T-cell (primary cell): ENCODE results near the gene A1BG. TPM values are rescaled to one million over a fixed set of nuclear protein-coding genes. Genes with fewer than 3 reads are reported as not detected.

Experiments
- ATAC-seq, 4 experiments: fragments of 200-7000 bp in 3 of 4; fragments of 150-1000 bp in 1 of 4; cut with Tn5 transposase; replicated peaks in 1 of 4; 1 replicate in 3 of 4; 2 replicates in 1 of 4; pipeline ENCODE4 v1.10.0; 2021; ENCODE audit warnings: moderate library complexity in 3 of 4, mild to moderate bottlenecking in 2 of 4, moderate number of reproducible peaks in 1 of 4
- CTCF ChIA-PET, 2 donors: fragments of 300-600 bp; sonication (Branson Sonifier 250); formaldehyde crosslinking; loops; one replicate each; lab custom pipeline; 2022; ENCODE audit warnings: antibody characterized with exemption in 2 of 2; lab: Charles Lee
- POLR2A ChIA-PET, 2 donors: fragments of 300-600 bp; sonication (Branson Sonifier 250); formaldehyde crosslinking; loops; one replicate each; lab custom pipeline; 2022; ENCODE audit warnings: antibody characterized with exemption in 2 of 2; lab: Charles Lee
- DNase-seq, 35 experiments: peaks; one replicate each; pipeline versions ENCODE4 v3.0.0 to v3.0.0-alpha.2; 2013 to 2023
- H3K27ac ChIP-seq: one replicate; pipeline ENCODE4 v1.5.1; 2013; ENCODE audit warnings: low read length
- H3K27me3 ChIP-seq, 2 experiments: replicated peaks in 1 of 2; 1 replicate in 1 of 2; 2 replicates in 1 of 2; pipeline versions ENCODE4 v1.6.1 to v1.7.0; 2013; ENCODE audit warnings: low read length in 1 of 2, mixed read lengths in 1 of 2; ENCODE audit not compliant: control insufficient read depth in 2 of 2, insufficient read depth in 2 of 2; ENCODE audit errors: extremely low read depth in 1 of 2
- H3K36me3 ChIP-seq, 2 donors: 1 replicate in 1 of 2; 2 replicates in 1 of 2; pipeline versions ENCODE4 v1.6.1 to v1.7.0; 2013; ENCODE audit warnings: low read length in 1 of 2; ENCODE audit not compliant: control insufficient read depth in 2 of 2, insufficient read depth in 1 of 2; ENCODE audit errors: extremely low read depth in 1 of 2
- H3K4me1 ChIP-seq, 2 experiments: 1 replicate in 1 of 2; 2 replicates in 1 of 2; pipeline versions ENCODE4 v1.6.1 to v1.7.0; 2013; ENCODE audit warnings: low read length in 2 of 2, mixed read lengths in 1 of 2; ENCODE audit not compliant: insufficient read depth in 2 of 2, control insufficient read depth in 1 of 2; ENCODE audit errors: extremely low read depth in 1 of 2
- H3K4me3 ChIP-seq, 2 donors: 1 replicate in 1 of 2; 2 replicates in 1 of 2; pipeline versions ENCODE4 v1.5.1 to v1.7.0; 2013; ENCODE audit warnings: mild to moderate bottlenecking in 2 of 2, low read length in 1 of 2, moderate library complexity in 1 of 2; ENCODE audit not compliant: control insufficient read depth in 1 of 2; ENCODE audit errors: extremely low read depth in 1 of 2
- H3K9me3 ChIP-seq: 2 replicates; pipeline ENCODE4 v1.7.0; 2013
- H3K27ac Mint-ChIP-seq, 2 donors: one replicate each; pipeline ENCODE4 v1.8.0; 2020 to 2021; ENCODE audit warnings: mild to moderate bottlenecking in 2 of 2, mixed read lengths in 2 of 2
- H3K27me3 Mint-ChIP-seq, 2 donors: one replicate each; pipeline ENCODE4 v1.8.0; 2021 to 2022; ENCODE audit warnings: mixed read lengths in 2 of 2
- H3K36me3 Mint-ChIP-seq: one replicate; pipeline ENCODE4 v1.8.0; 2021; ENCODE audit warnings: mixed read lengths
- H3K4me1 Mint-ChIP-seq, 3 donors: one replicate each; pipeline ENCODE4 v1.8.0; 2020 to 2022; ENCODE audit warnings: mixed read lengths in 3 of 3, mild to moderate bottlenecking in 1 of 3
- H3K4me3 Mint-ChIP-seq, 3 donors: one replicate each; pipeline ENCODE4 v1.8.0; 2020 to 2022; ENCODE audit warnings: mild to moderate bottlenecking in 3 of 3, mixed read lengths in 3 of 3, moderate library complexity in 3 of 3
- H3K9me3 Mint-ChIP-seq, 3 donors: one replicate each; pipeline ENCODE4 v1.8.0; 2020 to 2022; ENCODE audit warnings: mixed read lengths in 3 of 3
- WGBS: methylation state at CpG from one replicate; pipeline ENCODE4 v1.1.5; 2013; ENCODE audit warnings: missing lambda C conversion rate; ENCODE audit not compliant: insufficient coverage; 5-methylcytosine and 5-hydroxymethylcytosine counted together
- total RNA-seq, 35 experiments: library from RNA in 6 of 35; stranded (reverse) in 6 of 35; fragments of 120-200 nt in 1 of 35; gene quantifications; one replicate each; pipeline versions ENCODE4 v1.2.1 to v1.2.4 and lab custom pipeline; 2013 to 2026

The A1BG gene
- total RNA-seq, 5 donors from 2014 or later (not counting 1 experiment from before 2014, with no cell fraction given): 15.4 to 31.1 (median 19.3) TPM

DNA sequence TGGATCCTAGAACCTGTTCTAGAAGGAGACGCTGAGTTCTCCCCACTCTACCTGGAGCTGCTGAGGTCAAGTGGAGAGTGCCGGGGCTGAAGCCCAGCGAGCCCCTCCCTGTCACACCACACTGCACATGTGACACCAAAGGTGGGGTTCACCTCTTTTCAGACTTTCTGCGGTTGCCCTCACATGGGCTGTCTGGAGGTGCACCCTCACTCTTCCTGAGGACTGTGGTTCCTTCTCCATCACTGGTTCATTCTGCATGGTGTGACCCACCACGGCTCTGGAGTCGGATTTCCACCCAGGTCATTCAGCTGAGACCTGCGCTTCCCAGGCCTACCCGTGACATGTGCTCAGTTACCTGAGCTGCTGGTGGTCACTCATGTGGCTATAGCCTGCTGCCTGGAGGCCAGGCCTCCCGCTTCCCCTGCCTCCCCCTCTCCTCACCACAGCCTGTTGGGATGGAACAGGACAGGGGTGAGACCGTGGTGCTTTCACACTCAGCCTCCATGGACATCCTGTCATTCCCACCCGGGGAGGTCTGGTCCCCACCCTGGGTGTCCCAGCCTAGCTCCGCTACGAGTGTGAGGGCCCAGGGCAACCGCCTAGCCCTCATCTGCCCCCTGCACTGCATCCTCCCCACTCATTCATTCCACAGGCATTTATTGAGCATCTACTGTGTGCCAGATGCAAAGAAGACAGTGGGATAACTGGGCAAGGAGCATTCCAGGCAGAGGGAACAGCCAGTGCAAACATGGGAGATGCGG, 605 bp upstream of the A1BG start:
- no peak for ATAC-seq
- peaks cover 0 to 5% of the 10 kb centered on the region in 2 donors for H3K27me3 Mint-ChIP-seq
- CTCF ChIA-PET: no interaction called here

DNA sequence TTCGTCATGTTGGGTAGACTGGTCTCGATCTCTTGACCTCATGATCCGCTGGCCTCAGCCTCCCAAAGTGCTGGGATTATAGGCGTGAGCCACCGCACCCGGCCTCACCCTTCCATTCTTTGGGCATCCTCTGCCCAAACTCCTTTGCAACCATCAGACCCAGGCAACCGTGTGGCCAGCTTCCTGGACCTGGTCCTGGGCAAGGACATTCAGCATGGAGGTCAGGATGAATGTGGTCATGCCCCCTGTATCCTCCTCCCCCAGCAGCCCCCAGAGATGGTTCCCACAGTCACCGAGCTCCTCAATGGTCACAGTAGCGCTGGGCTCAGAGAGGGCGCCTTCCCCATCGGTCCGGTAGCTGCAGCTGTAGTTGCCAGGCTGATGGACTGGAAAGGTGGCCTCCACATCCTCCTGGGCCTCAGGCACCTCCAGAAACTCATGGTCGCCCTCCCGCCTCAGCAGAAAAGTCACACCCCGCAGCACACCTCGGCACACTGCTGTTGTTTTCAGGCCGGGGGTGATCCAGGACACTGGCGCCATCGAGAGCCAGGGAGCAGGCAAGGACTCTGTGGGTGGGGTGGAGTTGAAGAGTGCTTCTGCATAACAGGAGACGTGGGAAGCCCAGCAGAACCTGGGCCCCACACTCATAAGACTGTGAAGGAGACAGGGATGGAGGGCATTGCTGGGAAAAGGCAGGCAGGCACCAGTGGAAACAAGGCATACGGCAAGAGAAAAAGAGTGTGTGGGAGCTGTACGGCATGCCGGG, 1.1 kb downstream of the A1BG start:
- Histone ChIP-seq H3K27me3 (peaks cover 0 to 21% of the 10 kb centered on the region in 2 experiments), H3K36me3 (no peaks in the 10 kb centered on the region), H3K4me1 (peaks cover 9 to 31% of the 10 kb centered on the region in 2 experiments), H3K4me3 (no peak overlapping the region), H3K27ac (no peak overlapping the region), H3K9me3 (no peaks in the 10 kb centered on the region)
- Mint-ChIP-seq H3K9me3 (no peaks in the 10 kb centered on the region), H3K36me3 (no peaks in the 10 kb centered on the region), H3K27ac (no peak overlapping the region), H3K4me3 (no peak overlapping the region), H3K27me3 (peaks cover 0 to 7% of the 10 kb centered on the region in 2 donors), H3K4me1 (peaks cover 30 to 36% (median 32%) of the 10 kb centered on the region in 3 donors)
- ChIA-PET POLR2A (no interaction called here), CTCF (interaction anchor here in 1 of 2 donors (0.7 kb wide), 1 partner anchor 112 kb away, joined by 5 read pairs; no protein-coding TSS in a partner anchor)
- ATAC-seq (no peak), DNase-seq (no peak)
- WGBS: 89% methylated on average over 15 of the region's 23 CpGs

More for the DNA sequence above, 605 bp upstream of the A1BG start:
- no peak overlapping the region for H3K4me3 ChIP-seq
- Mint-ChIP-seq H3K36me3 (no peaks in the 10 kb centered on the region), H3K9me3 (no peaks in the 10 kb centered on the region), H3K4me3 (no peak overlapping the region), H3K4me1 (peaks cover 18 to 32% (median 22%) of the 10 kb centered on the region in 3 donors), H3K27ac (no peak overlapping the region)
- 92% methylated on average over 10 of the region's 15 CpGs for WGBS
- POLR2A ChIA-PET: no interaction called here
- H3K36me3 ChIP-seq: no peaks in the 10 kb centered on the region
- no peak for DNase-seq
- H3K27ac ChIP-seq: no peak overlapping the region
- H3K4me1 ChIP-seq: peaks cover 4 to 36% of the 10 kb centered on the region in 2 experiments
- peaks cover 0 to 34% of the 10 kb centered on the region in 2 experiments for H3K27me3 ChIP-seq
- no peaks in the 10 kb centered on the region for H3K9me3 ChIP-seq

DNA sequence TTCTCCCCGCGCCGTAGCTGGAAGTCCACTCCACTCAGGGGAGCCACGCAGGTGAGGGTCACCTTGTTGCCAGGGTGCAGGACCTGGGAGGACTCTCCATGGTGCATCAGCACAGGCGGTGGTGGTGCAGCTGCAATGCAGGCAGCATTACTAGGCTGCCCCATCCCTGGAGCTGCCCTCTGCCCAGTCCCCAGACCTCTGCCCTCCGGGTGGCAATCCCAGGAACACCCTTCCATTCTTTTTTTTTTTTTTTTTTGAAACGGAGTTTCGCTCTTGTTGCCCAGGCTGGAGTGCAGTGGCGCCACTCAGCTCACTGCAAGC, 1.8 kb downstream of the A1BG start:
- DNase-seq: no peak
- H3K9me3 Mint-ChIP-seq: no peaks in the 10 kb centered on the region
- no peak overlapping the region for H3K27ac ChIP-seq
- H3K4me1 Mint-ChIP-seq: peaks cover 34 to 36% (median 35%) of the 10 kb centered on the region in 3 donors
- peaks cover 0 to 23% of the 10 kb centered on the region in 2 experiments for H3K27me3 ChIP-seq
- H3K36me3 ChIP-seq: no peaks in the 10 kb centered on the region
- ChIA-PET POLR2A (no interaction called here), CTCF (interaction anchor here in 1 of 2 donors (0.7 kb wide), 1 partner anchor 111 kb away, joined by 5 read pairs; no protein-coding TSS in a partner anchor)
- H3K27ac Mint-ChIP-seq: no peak overlapping the region
- no peak overlapping the region for H3K4me3 Mint-ChIP-seq
- no peaks in the 10 kb centered on the region for H3K9me3 ChIP-seq
- no peak for ATAC-seq
- no peak overlapping the region for H3K4me3 ChIP-seq
- H3K4me1 ChIP-seq: peaks cover 9 to 31% of the 10 kb centered on the region in 2 experiments
- peaks cover 0 to 7% of the 10 kb centered on the region in 2 donors for H3K27me3 Mint-ChIP-seq
- 98% methylated on average over 7 of the region's 9 CpGs for WGBS
- no peaks in the 10 kb centered on the region for H3K36me3 Mint-ChIP-seq

DNA sequence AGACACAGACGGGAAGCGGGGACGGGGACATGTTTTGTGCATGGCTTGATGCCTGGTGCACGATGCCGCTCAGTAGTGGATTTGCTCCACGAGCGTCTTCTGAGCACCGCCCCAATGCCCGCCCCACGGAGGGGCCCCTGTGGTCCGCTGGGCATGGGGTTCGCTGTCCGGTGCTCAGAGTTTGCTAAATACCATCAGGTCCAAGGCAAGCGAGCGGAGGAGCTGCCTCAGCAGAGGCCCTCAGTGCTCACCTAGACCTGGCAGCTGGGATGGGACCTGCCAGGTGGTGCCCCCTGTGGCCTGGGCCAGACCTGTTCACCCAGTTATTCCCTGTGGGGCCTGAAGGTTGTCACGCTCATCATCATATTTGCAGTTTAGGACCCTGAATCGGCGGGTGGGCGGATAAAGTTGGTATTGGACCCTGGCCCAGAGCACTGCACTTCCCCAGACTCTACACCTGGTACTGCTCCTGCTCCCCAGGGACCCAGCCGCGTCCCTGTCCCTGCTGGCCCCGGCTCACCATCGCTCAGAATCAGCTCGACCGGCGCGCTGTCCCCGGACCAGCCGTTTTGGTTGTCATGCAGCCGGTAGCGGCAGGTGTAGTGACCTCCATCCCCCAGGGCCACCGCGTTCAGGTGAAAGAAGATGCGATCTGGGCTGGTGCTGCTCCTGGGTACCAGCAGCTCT, 2.3 kb downstream of the A1BG start:
- peaks cover 33 to 36% (median 34%) of the 10 kb centered on the region in 3 donors for H3K4me1 Mint-ChIP-seq
- Histone ChIP-seq H3K4me3 (no peak overlapping the region), H3K9me3 (no peaks in the 10 kb centered on the region), H3K36me3 (no peaks in the 10 kb centered on the region), H3K27me3 (peaks cover 0 to 25% of the 10 kb centered on the region in 2 experiments), H3K4me1 (peaks cover 9 to 28% of the 10 kb centered on the region in 2 experiments), H3K27ac (no peak overlapping the region)
- ATAC-seq (no peak), DNase-seq (no peak)
- WGBS: 92% methylated on average over 29 of the region's 34 CpGs
- H3K27ac Mint-ChIP-seq: no peak overlapping the region
- H3K27me3 Mint-ChIP-seq: peaks cover 0 to 7% of the 10 kb centered on the region in 2 donors
- no peaks in the 10 kb centered on the region for H3K36me3 Mint-ChIP-seq
- no peaks in the 10 kb centered on the region for H3K9me3 Mint-ChIP-seq
- CTCF ChIA-PET: no interaction called here
- H3K4me3 Mint-ChIP-seq: no peak overlapping the region
- POLR2A ChIA-PET: no interaction called here

DNA sequence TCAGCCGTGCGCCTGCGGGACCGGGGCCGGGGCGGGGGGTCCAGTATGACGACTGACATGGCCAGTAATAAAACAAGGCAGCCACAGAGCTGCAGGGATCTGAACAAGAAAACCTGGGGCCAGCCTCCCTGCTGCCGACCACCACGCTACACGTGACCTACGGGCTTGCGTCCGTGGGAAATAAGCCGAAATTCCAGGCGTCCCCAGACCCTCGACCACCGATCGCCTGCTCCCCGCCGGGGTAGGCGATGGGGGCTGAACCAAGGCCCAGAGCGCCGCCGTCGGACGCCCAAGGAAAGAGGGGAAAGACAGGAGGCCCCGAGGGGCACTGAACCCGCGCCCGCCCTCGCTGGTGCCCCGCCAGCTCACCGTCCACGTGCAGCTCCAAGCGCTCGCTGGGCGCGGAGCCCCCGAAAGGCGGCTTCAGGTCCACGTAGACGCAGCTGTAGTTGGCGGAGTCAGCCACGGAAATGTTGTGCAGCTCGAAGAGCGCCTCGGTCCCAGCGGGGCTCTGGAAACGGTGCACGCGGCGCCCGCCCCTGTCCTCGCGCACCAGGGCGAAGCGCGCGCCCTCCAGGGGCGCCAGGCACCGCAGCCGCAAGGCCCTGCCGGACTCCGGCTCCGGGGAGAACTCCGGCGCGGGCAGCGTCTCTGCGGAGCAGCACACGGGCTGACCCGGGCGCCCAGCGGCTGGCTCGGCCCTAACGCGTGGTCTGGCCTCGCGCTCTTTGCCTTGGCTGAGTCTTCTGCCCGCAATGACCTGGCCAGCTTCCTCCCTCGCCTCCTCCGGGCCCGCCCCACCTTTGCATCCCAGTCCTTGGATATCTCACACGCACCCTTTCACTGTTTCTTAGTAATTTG, 3.1 kb downstream of the A1BG start:
- Histone ChIP-seq H3K4me3 (peak overlapping the region in 1 of 2 donors; percentile 38), H3K27me3 (peaks cover 0 to 25% of the 10 kb centered on the region in 2 experiments), H3K9me3 (no peaks in the 10 kb centered on the region), H3K36me3 (no peaks in the 10 kb centered on the region), H3K4me1 (peaks cover 9 to 20% of the 10 kb centered on the region in 2 experiments), H3K27ac (no peak overlapping the region)
- CTCF ChIA-PET: no interaction called here
- no peak for ATAC-seq
- Mint-ChIP-seq H3K4me1 (peaks cover 35 to 38% (median 35%) of the 10 kb centered on the region in 3 donors), H3K27ac (no peak overlapping the region), H3K4me3 (peak overlapping the region in 1 of 3 donors; percentile 26), H3K27me3 (peaks cover 0 to 7% of the 10 kb centered on the region in 2 donors), H3K36me3 (no peaks in the 10 kb centered on the region), H3K9me3 (no peaks in the 10 kb centered on the region)
- DNase-seq: no peak
- WGBS: 83% methylated on average over 79 of the region's 84 CpGs
- POLR2A ChIA-PET: no interaction called here
